Stimulated activated CD4-positive, alpha-beta T cell treated with anti-CD3 and anti-CD28 coated beads, Interleukin-12 subunit alpha, Interleukin-12 subunit beta, amount 100 ng/mL, for 4 hours (primary cell): ENCODE measurements around the gene KCNMA1.

Experiments
- DNase-seq: peaks from one replicate; pipeline ENCODE4 v3.0.0-alpha.2; 2020

The KCNMA1 gene

GRCh38 chr10:76840802-76841201 lies 796.8 kb downstream of the KCNMA1 start:
- DNase-seq = no peak

GRCh38 chr10:76839276-76839675 lies 798.3 kb downstream of the KCNMA1 start:
- DNase-seq = no peak

- DNase-seq = no peak
Measured at GRCh38 chr10:76830218-76830617, 807.4 kb downstream of the KCNMA1 start.

GRCh38 chr10:76829724-76830123 lies 807.9 kb downstream of the KCNMA1 start:
- no peak for DNase-seq
